Suprapubic skin (tissue), 3 donors: ENCODE results near the gene KLHL14.

ENCODE experiments used
- CTCF ChIP-seq, 2 donors: fragments of 200-600 bp in 1 of 2; fragments of 450-650 bp in 1 of 2; sonication (generic) in 1 of 2; IDR thresholded peaks; one replicate each; pipeline ENCODE4 v1.5.1; 2016 to 2019; ENCODE audit warnings: antibody characterized with exemption in 2 of 2, mild to moderate bottlenecking in 1 of 2, moderate library complexity in 1 of 2
- POLR2A ChIP-seq, 2 donors: fragments of 450-650 bp; IDR thresholded peaks; one replicate each; pipeline ENCODE4 v1.6.1; 2017; ENCODE audit warnings: antibody characterized with exemption in 2 of 2, mild to moderate bottlenecking in 2 of 2, moderate library complexity in 2 of 2

GRCh38 chr18:32763293-32763692, 9.5 kb downstream of the KLHL14 start:
- no peak for TF ChIP-seq CTCF (IDR thresholded peaks at IDR 0.05)
- no peak for TF ChIP-seq POLR2A (IDR thresholded peaks at IDR 0.05)
